HS-5 (cell line): Measurements from ENCODE around the gene FANK1.

Experiments
- DNase-seq: peaks from one replicate; pipeline ENCODE4 v3.0.0-alpha.2; 2012; ENCODE audit warnings: low read depth

FANK1 gene, protein sequence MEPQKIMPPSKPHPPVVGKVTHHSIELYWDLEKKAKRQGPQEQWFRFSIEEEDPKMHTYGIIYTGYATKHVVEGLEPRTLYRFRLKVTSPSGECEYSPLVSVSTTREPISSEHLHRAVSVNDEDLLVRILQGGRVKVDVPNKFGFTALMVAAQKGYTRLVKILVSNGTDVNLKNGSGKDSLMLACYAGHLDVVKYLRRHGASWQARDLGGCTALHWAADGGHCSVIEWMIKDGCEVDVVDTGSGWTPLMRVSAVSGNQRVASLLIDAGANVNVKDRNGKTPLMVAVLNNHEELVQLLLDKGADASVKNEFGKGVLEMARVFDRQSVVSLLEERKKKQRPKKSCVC

GRCh38 chr10:125896088-125896934 is at the start of gene FANK1:
TSS of gene FANK1 (plus strand) at chr10:125896564. CDS start at chr10:125896643, 79 bp downstream.
- peak; percentile 45 for DNase-seq

GRCh38 chr10:125846894-125847293 is 49.5 kb upstream of the FANK1 start:
- DNase-seq = no peak

DNA sequence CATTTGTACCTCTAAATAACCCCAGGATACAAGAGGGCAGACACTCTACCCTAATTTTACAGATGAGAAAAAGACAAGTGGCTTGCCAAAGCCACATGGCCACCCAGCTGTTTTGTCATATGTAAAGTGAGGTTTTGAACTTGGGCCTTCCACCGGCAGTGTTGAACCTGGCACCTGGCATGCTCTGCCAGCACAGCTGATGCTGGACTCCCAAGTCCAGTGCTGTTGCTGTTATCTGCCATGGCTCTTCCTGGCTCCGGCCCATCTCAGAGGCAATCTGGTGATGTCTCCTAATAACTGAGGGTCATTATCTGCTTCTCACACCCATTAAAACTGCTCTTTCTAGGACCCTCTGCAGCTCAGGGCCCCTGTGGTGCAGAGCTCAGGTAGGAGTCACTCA is 48.0 kb upstream of the FANK1 start:
- DNase-seq = no peak

- no peak for DNase-seq
These were observed 47.5 kb upstream of the FANK1 start for GRCh38 chr10:125848857-125849256.

DNA sequence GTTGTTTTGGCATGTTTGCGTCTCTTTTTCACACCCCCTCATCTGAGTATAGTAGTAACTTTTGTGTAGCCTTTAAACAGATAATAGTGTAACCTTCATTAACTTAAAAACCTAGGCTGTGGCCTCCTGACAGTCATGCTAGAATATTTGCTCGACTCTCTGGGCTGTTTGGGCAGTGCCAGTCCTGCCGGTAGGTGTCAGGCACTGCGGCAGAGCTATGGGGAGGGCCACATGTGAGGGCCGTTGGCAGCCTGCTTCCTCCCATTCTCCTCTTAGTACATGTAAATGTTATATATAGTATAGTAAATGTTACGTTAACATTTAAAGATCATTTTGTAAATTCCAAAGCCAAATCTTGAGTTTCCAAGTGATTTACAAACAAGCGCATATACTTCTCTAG is 46.9 kb upstream of the FANK1 start:
- DNase-seq = no peak

GRCh38 chr10:125850766-125851731 is 45.3 kb upstream of the FANK1 start:
- DNase-seq = no peak

- no peak for DNase-seq
These were observed 43.9 kb upstream of the FANK1 start for GRCh38 chr10:125852487-125852886.

DNA sequence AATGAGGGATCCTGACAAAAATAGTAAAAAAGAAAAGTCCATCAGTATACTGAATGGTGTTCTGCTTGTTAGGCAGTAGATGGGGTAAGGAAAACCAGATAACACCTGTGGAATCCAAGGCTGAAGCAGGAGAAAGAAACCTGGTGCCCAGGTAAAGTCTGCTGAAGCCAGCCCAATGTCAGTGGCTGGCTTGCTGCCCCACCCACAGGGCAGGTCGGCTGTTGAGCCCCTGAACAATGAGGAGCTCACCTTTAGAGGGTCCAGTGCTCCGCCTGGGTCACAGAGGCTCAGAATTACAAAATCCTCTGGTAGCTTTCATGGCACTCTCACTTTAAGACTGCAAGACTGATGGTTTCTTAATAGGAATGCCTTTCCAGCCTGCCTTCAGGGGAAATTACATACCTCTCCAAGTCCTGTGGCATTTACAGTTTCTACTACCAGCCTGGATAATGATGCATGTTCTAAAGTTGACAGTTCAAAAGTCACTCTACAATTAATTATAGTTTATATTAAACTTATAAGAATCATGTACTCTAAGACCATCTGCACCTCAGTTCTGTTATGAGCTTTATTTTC is 39.1 kb upstream of the FANK1 start:
- no peak for DNase-seq

- DNase-seq = no peak
These were observed 37.1 kb upstream of the FANK1 start for GRCh38 chr10:125859128-125859817.

DNA sequence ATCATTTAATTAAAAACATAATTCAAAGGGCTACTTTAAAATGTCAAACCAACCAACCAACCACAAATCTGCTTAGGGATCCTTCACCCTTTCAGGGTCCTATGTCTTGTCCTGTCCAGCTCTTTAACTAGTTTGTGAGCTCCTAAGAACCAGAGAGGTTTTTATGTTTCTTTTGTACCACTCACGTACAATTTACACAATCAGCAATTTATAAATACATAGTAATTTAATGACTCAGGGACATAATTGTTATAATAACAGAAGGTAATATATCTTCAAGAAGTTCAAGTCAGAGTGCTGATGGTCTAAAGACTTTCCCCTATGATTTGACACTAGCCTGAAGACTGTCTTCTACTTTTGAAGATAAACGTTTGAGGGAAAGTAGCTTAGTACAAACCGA is 31.2 kb upstream of the FANK1 start:
- DNase-seq = no peak

GRCh38 chr10:125866421-125867029 is 29.8 kb upstream of the FANK1 start:
- DNase-seq = no peak

GRCh38 chr10:125868372-125868975 is 27.9 kb upstream of the FANK1 start:
- DNase-seq = peak; percentile 10

DNA sequence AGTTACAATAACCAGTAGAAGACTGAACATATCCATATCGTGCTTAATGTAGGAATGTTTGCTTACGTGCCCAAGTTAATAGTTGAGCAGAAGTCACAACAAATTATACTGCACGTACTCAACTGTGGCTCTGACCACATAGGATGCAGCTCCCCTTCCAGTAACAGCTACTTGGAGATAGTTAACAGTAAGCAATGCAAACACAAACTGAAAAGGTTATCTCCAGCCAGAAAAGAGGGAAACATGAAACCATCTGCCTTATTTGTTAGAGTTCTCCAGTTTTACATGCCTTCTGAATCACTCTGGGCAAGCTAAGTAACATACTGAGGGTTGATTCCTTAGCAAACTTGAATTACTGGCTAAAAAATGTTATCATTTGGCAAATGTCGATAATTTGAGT is 25.0 kb upstream of the FANK1 start:
- DNase-seq = no peak

DNA sequence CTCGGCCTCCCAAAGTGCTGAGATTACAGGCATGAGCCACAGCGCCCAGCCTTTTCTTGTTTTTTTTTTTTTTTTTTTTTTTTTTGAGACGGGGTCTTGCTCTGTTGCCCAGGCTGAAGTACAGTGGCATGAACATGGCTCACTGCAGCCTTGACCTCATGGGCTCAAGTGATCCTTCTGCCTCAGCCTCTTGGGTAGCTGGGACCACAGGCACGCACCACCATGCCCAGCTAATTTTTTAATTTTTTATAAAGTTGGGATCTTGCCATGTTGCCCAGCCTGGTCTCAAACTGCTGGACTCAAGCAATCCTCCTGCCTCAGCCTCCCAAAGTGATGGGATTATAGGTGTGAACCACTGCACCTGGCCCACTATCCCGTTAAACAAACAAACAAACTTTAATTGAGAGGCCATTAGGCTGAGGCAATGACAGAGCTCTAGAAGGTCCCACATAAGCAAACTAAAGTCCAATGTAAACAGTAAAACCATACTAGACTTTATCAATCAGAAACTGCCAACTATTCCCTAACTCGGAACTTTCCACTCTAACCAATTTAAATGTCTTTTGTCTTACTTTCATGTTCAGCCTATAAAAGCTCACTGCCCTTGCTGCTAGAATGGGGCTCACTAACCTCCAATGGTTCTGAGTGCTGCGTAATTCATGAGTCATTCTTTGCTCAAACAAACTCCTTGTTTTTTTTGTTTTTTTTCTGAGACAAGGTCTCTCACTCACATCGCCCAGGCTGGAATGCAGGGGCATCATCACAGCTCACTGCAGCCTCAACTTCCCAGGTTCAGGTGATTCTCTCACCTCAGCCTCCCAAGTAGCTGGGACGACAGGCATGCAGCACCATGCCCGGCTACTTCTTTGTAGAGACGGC is 17.2 kb upstream of the FANK1 start:
- DNase-seq = peak; percentile 71

DNA sequence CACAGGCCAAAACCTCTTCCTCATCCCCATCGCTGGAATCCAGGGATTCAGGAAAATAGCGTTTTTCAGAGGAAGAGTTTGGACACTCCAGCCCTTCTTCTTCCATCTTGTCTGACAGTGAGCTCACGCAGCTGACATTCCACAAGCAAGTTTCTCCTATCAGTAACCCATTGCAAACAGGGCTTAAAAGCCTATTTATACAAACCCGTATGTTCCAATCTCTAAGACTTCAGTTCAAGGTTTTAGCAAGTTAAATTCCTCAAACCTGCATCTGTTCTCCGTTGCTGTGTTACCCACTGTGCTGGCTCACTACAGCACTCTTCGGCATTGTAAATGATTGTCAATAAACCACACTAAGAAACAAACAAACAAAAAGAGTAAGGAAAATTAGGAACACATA is 15.6 kb upstream of the FANK1 start:
- DNase-seq = no peak

- DNase-seq = no peak
These were observed 15.2 kb upstream of the FANK1 start, which contains the start of gene DHX32 for GRCh38 chr10:125881192-125881591. TSS of gene DHX32 (minus strand) at chr10:125881292. CDS start at chr10:125880824, 468 bp downstream.

DNA sequence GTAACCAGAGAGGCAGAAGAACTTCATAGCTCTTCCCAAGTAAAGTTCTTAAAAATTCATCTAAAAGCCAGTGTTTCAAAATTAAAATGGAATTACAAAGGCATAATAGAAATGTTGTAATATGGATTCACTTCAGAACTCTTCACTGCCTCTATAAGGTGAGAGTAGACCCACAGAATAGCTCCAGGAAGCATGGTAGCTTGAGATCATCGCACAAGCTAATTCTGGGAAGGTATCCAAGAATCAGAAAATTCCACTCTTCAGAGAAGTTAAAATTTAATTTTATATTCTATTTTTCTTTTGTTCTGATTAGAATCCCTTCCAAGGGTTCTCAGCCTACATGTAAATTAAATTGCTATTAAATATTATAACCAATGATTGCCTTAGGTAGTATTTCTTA is 13.8 kb upstream of the FANK1 start:
- no peak for DNase-seq

- no peak for DNase-seq
These were observed 13.2 kb upstream of the FANK1 start for GRCh38 chr10:125883211-125883610.

- no peak for DNase-seq
These were observed 9.4 kb upstream of the FANK1 start for GRCh38 chr10:125886914-125887512.
